K562 (cell line): ENCODE measurements around the gene FBXO10. TPM values are rescaled to one million over a fixed set of nuclear protein-coding genes. Genes with fewer than 3 reads are reported as not detected.

Experiments
- ATAC-seq: fragments of 200-7000 bp; cut with Tn5 transposase; 3 replicates; pipeline ENCODE4 v1.9.1; 2020; ENCODE audit warnings: moderate library complexity
- BruUV-seq: library from RNA; stranded (reverse); fragments of 400-500 nt; replicated peaks from 2 replicates; lab custom pipeline; 2021; lab: Mats Ljungman, UMichigan
- CTCF ChIA-PET: fragments of 300-600 bp; formaldehyde crosslinking; extraction: SDS; loops from one replicate; lab custom pipeline; 2021; ENCODE audit warnings: low intra/inter-chr PET ratio; lab: Yijun Ruan, JAX
- POLR2A ChIA-PET: fragments of 300-600, 350-650 bp; sonication (Branson Sonifier 250); formaldehyde crosslinking; extraction: SDS; loops from one replicate; lab custom pipeline; 2021; ENCODE audit warnings: antibody characterized with exemption, inconsistent platforms; lab: Yijun Ruan, JAX
- DNase-seq, 4 experiments: peaks; one replicate each; pipeline versions ENCODE4 v3.0.0 to v3.0.0-alpha.2; 2011 to 2018; ENCODE audit warnings: low spot score in 3 of 4, mixed read lengths in 3 of 4; ENCODE audit errors: extremely low read depth in 1 of 4
- FAIRE-seq: peaks from 2 replicates; lab custom pipeline; 2011; peaks lifted over from hg19 to GRCh38; lab: Jason Lieb, UNC
- H2AFZ ChIP-seq: 2 replicates; pipeline ENCODE4 v1.6.0; 2011; ENCODE audit warnings: low read depth, low read length, control low read depth, inconsistent platforms
- H3K27ac ChIP-seq: fragments of 200-600 bp; 3 replicates; pipeline ENCODE4 v1.8.0; 2011; ENCODE audit warnings: low read depth, mild to moderate bottlenecking, control low read depth, inconsistent platforms, low read length, moderate library complexity, mixed read lengths; ENCODE audit errors: extremely low read depth
- H3K27me3 ChIP-seq, 2 experiments: fragments of 300-600 bp in 1 of 2; 2 replicates in 1 of 2; 3 replicates in 1 of 2; pipeline versions ENCODE4 v1.6.0 to v1.8.0; 2011; ENCODE audit warnings: inconsistent platforms in 2 of 2, low read length in 2 of 2, mild to moderate bottlenecking in 1 of 2, mixed read lengths in 1 of 2, moderate library complexity in 1 of 2; ENCODE audit not compliant: control insufficient read depth in 2 of 2, insufficient read depth in 2 of 2
- H3K36me3 ChIP-seq: fragments of 300-600 bp; 3 replicates; pipeline ENCODE4 v1.8.0; 2011; ENCODE audit warnings: mild to moderate bottlenecking, low read length, inconsistent platforms; ENCODE audit not compliant: control insufficient read depth, insufficient read depth
- H3K4me1 ChIP-seq, 2 experiments: fragments of 200-600 bp in 1 of 2; replicated peaks in 1 of 2; 2 replicates in 1 of 2; 3 replicates in 1 of 2; pipeline versions ENCODE4 v1.5.1 to v1.8.0; 2011; ENCODE audit warnings: inconsistent platforms in 2 of 2, low read length in 2 of 2, mild to moderate bottlenecking in 1 of 2, mixed read lengths in 1 of 2, moderate library complexity in 1 of 2; ENCODE audit not compliant: control insufficient read depth in 2 of 2, insufficient read depth in 2 of 2
- H3K4me2 ChIP-seq: 2 replicates; pipeline ENCODE4 v1.6.1; 2011; ENCODE audit warnings: low read length, control low read depth, inconsistent platforms, mixed read lengths; ENCODE audit not compliant: insufficient read depth
- H3K4me3 ChIP-seq: fragments of 200-600 bp; sonication (generic), shearing (Covaris generic); 2 replicates; pipeline ENCODE4 v1.5.1; 2016; ENCODE audit warnings: control low read depth, inconsistent platforms
- H3K79me2 ChIP-seq: fragments of 200-600 bp; 3 replicates; pipeline ENCODE4 v1.8.0; 2011; ENCODE audit warnings: low read length, inconsistent platforms; ENCODE audit not compliant: control insufficient read depth, insufficient read depth
- H3K9ac ChIP-seq, 2 experiments: 2 replicates each; pipeline versions ENCODE4 v1.6.0 to v1.6.1; 2011; ENCODE audit warnings: low read depth in 2 of 2, low read length in 2 of 2, control low read depth in 1 of 2, inconsistent platforms in 1 of 2, mild to moderate bottlenecking in 1 of 2, mixed read lengths in 1 of 2; ENCODE audit not compliant: insufficient read depth in 1 of 2
- H3K9me1 ChIP-seq: one replicate; pipeline ENCODE4 v1.6.0; 2011; ENCODE audit warnings: inconsistent platforms, mild to moderate bottlenecking, low read length, moderate library complexity; ENCODE audit not compliant: control insufficient read depth, insufficient read depth
- H3K9me3 ChIP-seq: replicated peaks from 2 replicates; pipeline ENCODE4 v1.5.1; 2011; ENCODE audit warnings: low read depth, low read length, inconsistent platforms; ENCODE audit not compliant: control insufficient read depth, insufficient read depth
- H4K20me1 ChIP-seq: replicated peaks from 2 replicates; pipeline ENCODE4 v1.6.1; 2011; ENCODE audit warnings: low read length, inconsistent platforms, mixed read lengths; ENCODE audit not compliant: control insufficient read depth, insufficient read depth
- ATF1 ChIP-seq, 2 experiments: fragments of 450-650 bp in 1 of 2; IDR thresholded peaks; 2 replicates each; pipeline ENCODE4 v1.6.1; 2016; ENCODE audit warnings: missing compliant biosample characterization in 1 of 2, missing genetic modification characterization in 1 of 2
- C11orf30 ChIP-seq: fragments of 450-650 bp; IDR thresholded peaks from 2 replicates; pipeline ENCODE4 v1.6.1; 2016; ENCODE audit warnings: low read depth, mild to moderate bottlenecking
- NCOR1 ChIP-seq: fragments of 450-650 bp; IDR thresholded peaks from 2 replicates; pipeline ENCODE4 v1.6.1; 2016; ENCODE audit warnings: mild to moderate bottlenecking, moderate library complexity
- RFX5 ChIP-seq: IDR thresholded peaks from 2 replicates; pipeline ENCODE4 v1.6.1; 2011; ENCODE audit warnings: low read depth, mild to moderate bottlenecking, improper control_type of control experiment, low read length
- ZFP36 ChIP-seq: fragments of 150-350 bp; IDR thresholded peaks from 2 replicates; pipeline ENCODE4 v1.6.1; 2018; ENCODE audit warnings: low read length, low read depth; ENCODE audit not compliant: partially characterized antibody
- WGBS: fragments of 100-300 bp; shearing (Covaris generic); methylation state at CpG from one replicate; pipeline ENCODE4 v1.1.6; 2016; ENCODE audit warnings: low coverage, mixed read lengths; ENCODE audit not compliant: insufficient coverage; ENCODE audit errors: missing lambda C conversion rate; 5-methylcytosine and 5-hydroxymethylcytosine counted together
- in situ Hi-C: fragments of 300-500 bp; cut with MboI; formaldehyde crosslinking; loops from 4 replicates; pipeline ENCODE4 v1.15.0; 2018; ENCODE audit warnings: inconsistent platforms, mixed read lengths
- intact Hi-C: fragments of 100-400 bp; cut with micrococcal nuclease; formaldehyde crosslinking; loops from 2 replicates; pipeline ENCODE4 v1.14.2; 2022
- polyA plus RNA-seq, 8 experiments: library from polyadenylated mRNA; depleted of rRNA in 4 of 8; stranded (reverse) in 5 of 8; unstranded in 3 of 8; fragments of >200 nt; fragmentation: Nextera tagmentation in 2 of 8; fragmentation: Illumina TruSeq in 1 of 8; extraction: Ambion mirVana in 2 of 8; extraction: Trizol in 1 of 8; gene quantifications; 2 replicates each; pipeline versions ENCODE4 v1.2.1 to v1.2.3, GENCODE V29; 2011 to 2014; ENCODE audit warnings: inconsistent platforms in 1 of 8, missing spikeins in 1 of 8
- total RNA-seq, 7 experiments: library from RNA; depleted of rRNA in 6 of 7; stranded (reverse); fragments of >200 nt in 6 of 7; fragmentation: Illumina TruSeq in 2 of 7; extraction: Trizol in 2 of 7; gene quantifications; 2 replicates each; pipeline versions ENCODE4 v1.2.1 to v1.2.3, GENCODE V29; 2011 to 2021; ENCODE audit warnings: low replicate concordance in 1 of 7
- TF ChIP-seq, protein P1 (sequence below): sonication (generic); formaldehyde crosslinking; IDR thresholded peaks from 2 replicates; pipeline ENCODE4 v1.4.0; 2020; ENCODE audit warnings: mild to moderate bottlenecking, missing genetic modification reagents
- TF ChIP-seq, protein P2 (sequence below), 3 experiments: fragments of 200-800 bp in 1 of 3; fragments of 250-450 bp in 1 of 3; fragments of 450-650 bp in 1 of 3; sonication (Bioruptor Pico) in 1 of 3; sonication (Bioruptor generic) in 1 of 3; formaldehyde crosslinking in 1 of 3; IDR thresholded peaks; 2 replicates each; pipeline versions ENCODE4 v1.6.1 to v1.8.0; 2016 to 2022; ENCODE audit warnings: mild to moderate bottlenecking in 2 of 3, missing genetic modification characterization in 2 of 3, missing compliant biosample characterization in 1 of 3, moderate library complexity in 1 of 3
- TF ChIP-seq, protein P3 (sequence below): sonication (generic); formaldehyde crosslinking; IDR thresholded peaks from 2 replicates; pipeline ENCODE4 v1.8.0; 2022; ENCODE audit warnings: mild to moderate bottlenecking, missing genetic modification reagents
- TF ChIP-seq, protein P4 (sequence below): fragments of 450-650 bp; formaldehyde crosslinking; IDR thresholded peaks from 2 replicates; pipeline ENCODE4 v1.4.0; 2020; ENCODE audit warnings: mild to moderate bottlenecking, moderate library complexity

The FBXO10 gene
- total and polyA plus RNA-seq, 9 of the 15 experiments (the other 6 are each of a cell fraction or from before 2014, with no cell fraction given) = 0.84 to 9.9 (median 6.0) TPM

DNA sequence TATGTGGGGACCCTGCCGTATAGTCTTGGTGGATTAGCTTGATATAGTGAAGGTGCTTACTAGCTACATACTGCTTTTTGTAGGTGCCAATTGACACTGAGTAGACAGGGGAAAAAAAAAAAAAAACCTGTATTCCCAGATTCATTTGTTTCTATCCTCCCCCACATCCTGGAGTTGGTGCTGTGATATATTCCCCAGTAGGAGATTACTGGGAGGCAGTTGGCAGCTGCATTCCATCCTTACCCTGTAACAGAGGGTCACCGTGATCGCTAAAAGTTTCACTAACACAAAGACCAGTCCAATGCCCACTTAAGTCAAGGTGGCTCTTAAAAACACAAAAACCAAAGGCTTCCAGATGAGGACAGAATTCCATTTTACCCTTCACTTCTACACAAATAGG is 43.6 kb upstream of the FBXO10 start:
- ATAC-seq = no peak
- 0% methylated on average over 3 of the region's 3 CpGs for WGBS
- DNase-seq = no peak
- Histone ChIP-seq H3K79me2 (no peaks in the 10 kb centered on the region), H3K27me3 (peaks cover 37 to 54% of the 10 kb centered on the region in 2 experiments), H3K36me3 (no peaks in the 10 kb centered on the region), H3K9me3 (no peaks in the 10 kb centered on the region), H4K20me1 (peaks cover 5% of the 10 kb centered on the region; the same call in 1 of the 2 replicates), H3K9ac (no peak overlapping the region), H3K4me2 (no peak overlapping the region), H3K9me1 (no peaks in the 10 kb centered on the region), H2AFZ (no peak overlapping the region), H3K27ac (no peak overlapping the region), H3K4me1 (no peaks in the 10 kb centered on the region; a peak in 1 of 5 replicates), H3K4me3 (no peak overlapping the region)
- ChIA-PET POLR2A (no interaction called here), CTCF (no interaction called here)
- in situ Hi-C loops = no loop called here
- intact Hi-C loops = no loop called here
- FAIRE-seq = no peak
- BruUV-seq = no TSS peak
- TF ChIP-seq RFX5 = no peak
- TF ChIP-seq, protein P1, sequence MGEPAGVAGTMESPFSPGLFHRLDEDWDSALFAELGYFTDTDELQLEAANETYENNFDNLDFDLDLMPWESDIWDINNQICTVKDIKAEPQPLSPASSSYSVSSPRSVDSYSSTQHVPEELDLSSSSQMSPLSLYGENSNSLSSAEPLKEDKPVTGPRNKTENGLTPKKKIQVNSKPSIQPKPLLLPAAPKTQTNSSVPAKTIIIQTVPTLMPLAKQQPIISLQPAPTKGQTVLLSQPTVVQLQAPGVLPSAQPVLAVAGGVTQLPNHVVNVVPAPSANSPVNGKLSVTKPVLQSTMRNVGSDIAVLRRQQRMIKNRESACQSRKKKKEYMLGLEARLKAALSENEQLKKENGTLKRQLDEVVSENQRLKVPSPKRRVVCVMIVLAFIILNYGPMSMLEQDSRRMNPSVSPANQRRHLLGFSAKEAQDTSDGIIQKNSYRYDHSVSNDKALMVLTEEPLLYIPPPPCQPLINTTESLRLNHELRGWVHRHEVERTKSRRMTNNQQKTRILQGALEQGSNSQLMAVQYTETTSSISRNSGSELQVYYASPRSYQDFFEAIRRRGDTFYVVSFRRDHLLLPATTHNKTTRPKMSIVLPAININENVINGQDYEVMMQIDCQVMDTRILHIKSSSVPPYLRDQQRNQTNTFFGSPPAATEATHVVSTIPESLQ (CRISPR knock-in tag) = no peak
- no peak for TF ChIP-seq C11orf30
- no peak for TF ChIP-seq ATF1 (CRISPR knock-in tag; IDR thresholded peaks at IDR 0.05)
- TF ChIP-seq ATF1 (tag; IDR thresholded peaks at IDR 0.05) = no peak
- TF ChIP-seq, protein P2, sequence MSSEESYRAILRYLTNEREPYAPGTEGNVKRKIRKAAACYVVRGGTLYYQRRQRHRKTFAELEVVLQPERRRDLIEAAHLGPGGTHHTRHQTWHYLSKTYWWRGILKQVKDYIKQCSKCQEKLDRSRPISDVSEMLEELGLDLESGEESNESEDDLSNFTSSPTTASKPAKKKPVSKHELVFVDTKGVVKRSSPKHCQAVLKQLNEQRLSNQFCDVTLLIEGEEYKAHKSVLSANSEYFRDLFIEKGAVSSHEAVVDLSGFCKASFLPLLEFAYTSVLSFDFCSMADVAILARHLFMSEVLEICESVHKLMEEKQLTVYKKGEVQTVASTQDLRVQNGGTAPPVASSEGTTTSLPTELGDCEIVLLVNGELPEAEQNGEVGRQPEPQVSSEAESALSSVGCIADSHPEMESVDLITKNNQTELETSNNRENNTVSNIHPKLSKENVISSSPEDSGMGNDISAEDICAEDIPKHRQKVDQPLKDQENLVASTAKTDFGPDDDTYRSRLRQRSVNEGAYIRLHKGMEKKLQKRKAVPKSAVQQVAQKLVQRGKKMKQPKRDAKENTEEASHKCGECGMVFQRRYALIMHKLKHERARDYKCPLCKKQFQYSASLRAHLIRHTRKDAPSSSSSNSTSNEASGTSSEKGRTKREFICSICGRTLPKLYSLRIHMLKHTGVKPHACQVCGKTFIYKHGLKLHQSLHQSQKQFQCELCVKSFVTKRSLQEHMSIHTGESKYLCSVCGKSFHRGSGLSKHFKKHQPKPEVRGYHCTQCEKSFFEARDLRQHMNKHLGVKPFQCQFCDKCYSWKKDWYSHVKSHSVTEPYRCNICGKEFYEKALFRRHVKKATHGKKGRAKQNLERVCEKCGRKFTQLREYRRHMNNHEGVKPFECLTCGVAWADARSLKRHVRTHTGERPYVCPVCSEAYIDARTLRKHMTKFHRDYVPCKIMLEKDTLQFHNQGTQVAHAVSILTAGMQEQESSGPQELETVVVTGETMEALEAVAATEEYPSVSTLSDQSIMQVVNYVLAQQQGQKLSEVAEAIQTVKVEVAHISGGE (CRISPR knock-in tag; IDR thresholded peaks at IDR 0.05) = no peak
- no peak for TF ChIP-seq NCOR1
- TF ChIP-seq, protein P3, sequence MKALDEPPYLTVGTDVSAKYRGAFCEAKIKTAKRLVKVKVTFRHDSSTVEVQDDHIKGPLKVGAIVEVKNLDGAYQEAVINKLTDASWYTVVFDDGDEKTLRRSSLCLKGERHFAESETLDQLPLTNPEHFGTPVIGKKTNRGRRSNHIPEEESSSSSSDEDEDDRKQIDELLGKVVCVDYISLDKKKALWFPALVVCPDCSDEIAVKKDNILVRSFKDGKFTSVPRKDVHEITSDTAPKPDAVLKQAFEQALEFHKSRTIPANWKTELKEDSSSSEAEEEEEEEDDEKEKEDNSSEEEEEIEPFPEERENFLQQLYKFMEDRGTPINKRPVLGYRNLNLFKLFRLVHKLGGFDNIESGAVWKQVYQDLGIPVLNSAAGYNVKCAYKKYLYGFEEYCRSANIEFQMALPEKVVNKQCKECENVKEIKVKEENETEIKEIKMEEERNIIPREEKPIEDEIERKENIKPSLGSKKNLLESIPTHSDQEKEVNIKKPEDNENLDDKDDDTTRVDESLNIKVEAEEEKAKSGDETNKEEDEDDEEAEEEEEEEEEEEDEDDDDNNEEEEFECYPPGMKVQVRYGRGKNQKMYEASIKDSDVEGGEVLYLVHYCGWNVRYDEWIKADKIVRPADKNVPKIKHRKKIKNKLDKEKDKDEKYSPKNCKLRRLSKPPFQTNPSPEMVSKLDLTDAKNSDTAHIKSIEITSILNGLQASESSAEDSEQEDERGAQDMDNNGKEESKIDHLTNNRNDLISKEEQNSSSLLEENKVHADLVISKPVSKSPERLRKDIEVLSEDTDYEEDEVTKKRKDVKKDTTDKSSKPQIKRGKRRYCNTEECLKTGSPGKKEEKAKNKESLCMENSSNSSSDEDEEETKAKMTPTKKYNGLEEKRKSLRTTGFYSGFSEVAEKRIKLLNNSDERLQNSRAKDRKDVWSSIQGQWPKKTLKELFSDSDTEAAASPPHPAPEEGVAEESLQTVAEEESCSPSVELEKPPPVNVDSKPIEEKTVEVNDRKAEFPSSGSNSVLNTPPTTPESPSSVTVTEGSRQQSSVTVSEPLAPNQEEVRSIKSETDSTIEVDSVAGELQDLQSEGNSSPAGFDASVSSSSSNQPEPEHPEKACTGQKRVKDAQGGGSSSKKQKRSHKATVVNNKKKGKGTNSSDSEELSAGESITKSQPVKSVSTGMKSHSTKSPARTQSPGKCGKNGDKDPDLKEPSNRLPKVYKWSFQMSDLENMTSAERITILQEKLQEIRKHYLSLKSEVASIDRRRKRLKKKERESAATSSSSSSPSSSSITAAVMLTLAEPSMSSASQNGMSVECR (CRISPR knock-in tag) = no peak
- TF ChIP-seq ZFP36 = no peak
- TF ChIP-seq, protein P4, sequence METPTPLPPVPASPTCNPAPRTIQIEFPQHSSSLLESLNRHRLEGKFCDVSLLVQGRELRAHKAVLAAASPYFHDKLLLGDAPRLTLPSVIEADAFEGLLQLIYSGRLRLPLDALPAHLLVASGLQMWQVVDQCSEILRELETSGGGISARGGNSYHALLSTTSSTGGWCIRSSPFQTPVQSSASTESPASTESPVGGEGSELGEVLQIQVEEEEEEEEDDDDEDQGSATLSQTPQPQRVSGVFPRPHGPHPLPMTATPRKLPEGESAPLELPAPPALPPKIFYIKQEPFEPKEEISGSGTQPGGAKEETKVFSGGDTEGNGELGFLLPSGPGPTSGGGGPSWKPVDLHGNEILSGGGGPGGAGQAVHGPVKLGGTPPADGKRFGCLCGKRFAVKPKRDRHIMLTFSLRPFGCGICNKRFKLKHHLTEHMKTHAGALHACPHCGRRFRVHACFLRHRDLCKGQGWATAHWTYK (CRISPR knock-in tag) = no peak
